ENCODE results near the gene NIPBL. TPM values are rescaled to one million over a fixed set of nuclear protein-coding genes. Genes with fewer than 3 reads are reported as not detected.
"Not testable (repeated sequence)": the region's sequence is repeated elsewhere in the genome, so short reads cannot be mapped to it uniquely, and the experiment has no call there.

Gene NIPBL, protein sequence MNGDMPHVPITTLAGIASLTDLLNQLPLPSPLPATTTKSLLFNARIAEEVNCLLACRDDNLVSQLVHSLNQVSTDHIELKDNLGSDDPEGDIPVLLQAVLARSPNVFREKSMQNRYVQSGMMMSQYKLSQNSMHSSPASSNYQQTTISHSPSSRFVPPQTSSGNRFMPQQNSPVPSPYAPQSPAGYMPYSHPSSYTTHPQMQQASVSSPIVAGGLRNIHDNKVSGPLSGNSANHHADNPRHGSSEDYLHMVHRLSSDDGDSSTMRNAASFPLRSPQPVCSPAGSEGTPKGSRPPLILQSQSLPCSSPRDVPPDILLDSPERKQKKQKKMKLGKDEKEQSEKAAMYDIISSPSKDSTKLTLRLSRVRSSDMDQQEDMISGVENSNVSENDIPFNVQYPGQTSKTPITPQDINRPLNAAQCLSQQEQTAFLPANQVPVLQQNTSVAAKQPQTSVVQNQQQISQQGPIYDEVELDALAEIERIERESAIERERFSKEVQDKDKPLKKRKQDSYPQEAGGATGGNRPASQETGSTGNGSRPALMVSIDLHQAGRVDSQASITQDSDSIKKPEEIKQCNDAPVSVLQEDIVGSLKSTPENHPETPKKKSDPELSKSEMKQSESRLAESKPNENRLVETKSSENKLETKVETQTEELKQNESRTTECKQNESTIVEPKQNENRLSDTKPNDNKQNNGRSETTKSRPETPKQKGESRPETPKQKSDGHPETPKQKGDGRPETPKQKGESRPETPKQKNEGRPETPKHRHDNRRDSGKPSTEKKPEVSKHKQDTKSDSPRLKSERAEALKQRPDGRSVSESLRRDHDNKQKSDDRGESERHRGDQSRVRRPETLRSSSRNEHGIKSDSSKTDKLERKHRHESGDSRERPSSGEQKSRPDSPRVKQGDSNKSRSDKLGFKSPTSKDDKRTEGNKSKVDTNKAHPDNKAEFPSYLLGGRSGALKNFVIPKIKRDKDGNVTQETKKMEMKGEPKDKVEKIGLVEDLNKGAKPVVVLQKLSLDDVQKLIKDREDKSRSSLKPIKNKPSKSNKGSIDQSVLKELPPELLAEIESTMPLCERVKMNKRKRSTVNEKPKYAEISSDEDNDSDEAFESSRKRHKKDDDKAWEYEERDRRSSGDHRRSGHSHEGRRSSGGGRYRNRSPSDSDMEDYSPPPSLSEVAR (N-terminal part only)
- 51.7 TPM for polyA plus RNA-seq (2012; ENCODE audit: insufficient read depth, insufficient read length)

DNA sequence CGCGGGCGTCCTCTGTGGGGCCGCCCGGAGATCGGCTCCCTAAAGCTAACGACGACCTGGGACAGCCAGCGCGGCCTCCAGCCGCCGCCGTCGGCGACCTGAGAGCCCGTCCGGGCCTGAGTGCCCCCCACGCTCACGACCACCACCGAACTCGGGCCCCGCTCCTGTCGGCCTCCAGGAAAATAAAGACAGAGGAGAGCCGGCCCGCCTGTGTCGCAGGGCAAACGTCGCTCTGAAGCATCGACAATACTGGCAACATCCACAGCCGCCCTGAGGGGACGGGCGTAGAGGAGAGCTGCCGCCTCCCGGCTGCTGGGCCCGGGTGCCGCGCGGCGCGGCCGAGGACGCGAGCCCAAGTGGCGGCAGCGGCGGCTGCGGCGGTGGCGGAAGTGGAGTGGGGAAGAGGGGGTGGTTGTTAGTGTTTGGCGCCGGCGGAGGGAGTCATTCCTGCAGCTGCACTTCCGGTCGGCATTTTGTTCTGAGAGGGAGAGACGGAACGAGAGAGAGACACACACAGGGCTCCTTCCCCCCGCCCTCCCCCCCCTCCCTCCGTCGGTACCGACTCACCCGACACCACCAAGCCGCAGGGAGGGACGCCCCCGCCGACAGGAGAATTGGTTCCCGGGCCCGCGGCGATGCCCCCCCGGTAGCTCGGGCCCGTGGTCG lies at the start of gene NIPBL:
NIPBL (plus strand) TSS at position 471 of the 666 bp plus-strand sequence. CDS start 76,928 bp downstream, outside the sequence.
- H3K4me3 ChIP-seq (ENCODE audit: low read length) = peak within 1 kb of the TSS; percentile 76
- peak; percentile 93 for DNase-seq (ENCODE audit: low read depth, low spot score)

DNA sequence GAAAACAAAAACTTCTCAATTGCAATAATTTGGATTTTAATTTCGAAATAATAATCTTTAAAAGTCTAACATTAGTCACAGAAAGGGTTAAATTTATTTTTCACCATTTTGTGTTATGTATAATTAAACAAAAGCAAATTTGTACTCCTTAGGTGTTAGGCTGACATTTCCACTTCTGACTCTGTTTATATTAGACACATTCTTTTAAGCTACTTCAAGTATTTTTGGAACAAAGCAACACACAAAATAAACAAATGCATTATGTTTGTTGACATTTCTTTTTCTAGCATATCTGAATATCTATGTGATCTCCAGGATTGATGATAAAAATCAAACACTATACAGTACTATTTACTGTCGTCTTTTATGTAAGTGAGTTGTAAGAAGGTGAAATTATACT lies 44.3 kb upstream of the NIPBL start:
- no peak for DNase-seq (ENCODE audit: low read depth, low spot score)
- H3K4me3 ChIP-seq (ENCODE audit: low read length) = no peak overlapping the region

DNA sequence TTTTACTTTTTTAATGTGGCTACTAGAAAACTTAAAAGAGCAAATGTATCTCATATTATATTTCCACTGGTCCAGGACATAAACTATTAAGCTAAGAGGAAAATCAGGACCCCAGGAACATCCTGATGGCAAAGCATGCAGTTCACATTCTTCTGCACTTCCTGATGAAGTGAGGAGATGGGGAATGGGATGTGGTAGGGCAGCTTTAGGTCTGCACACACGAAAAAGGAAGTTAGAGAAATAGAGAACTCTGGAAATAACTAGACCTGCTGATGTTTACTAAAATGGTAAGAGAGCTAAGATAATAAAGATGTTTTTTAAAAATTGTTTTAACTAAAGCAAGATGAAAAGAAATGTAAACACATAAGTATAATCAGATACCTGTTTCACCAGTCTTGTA lies 39.7 kb upstream of the NIPBL start:
- DNase-seq (ENCODE audit: low read depth, low spot score) = no peak
- H3K4me3 ChIP-seq (ENCODE audit: low read length) = no peak overlapping the region

DNA sequence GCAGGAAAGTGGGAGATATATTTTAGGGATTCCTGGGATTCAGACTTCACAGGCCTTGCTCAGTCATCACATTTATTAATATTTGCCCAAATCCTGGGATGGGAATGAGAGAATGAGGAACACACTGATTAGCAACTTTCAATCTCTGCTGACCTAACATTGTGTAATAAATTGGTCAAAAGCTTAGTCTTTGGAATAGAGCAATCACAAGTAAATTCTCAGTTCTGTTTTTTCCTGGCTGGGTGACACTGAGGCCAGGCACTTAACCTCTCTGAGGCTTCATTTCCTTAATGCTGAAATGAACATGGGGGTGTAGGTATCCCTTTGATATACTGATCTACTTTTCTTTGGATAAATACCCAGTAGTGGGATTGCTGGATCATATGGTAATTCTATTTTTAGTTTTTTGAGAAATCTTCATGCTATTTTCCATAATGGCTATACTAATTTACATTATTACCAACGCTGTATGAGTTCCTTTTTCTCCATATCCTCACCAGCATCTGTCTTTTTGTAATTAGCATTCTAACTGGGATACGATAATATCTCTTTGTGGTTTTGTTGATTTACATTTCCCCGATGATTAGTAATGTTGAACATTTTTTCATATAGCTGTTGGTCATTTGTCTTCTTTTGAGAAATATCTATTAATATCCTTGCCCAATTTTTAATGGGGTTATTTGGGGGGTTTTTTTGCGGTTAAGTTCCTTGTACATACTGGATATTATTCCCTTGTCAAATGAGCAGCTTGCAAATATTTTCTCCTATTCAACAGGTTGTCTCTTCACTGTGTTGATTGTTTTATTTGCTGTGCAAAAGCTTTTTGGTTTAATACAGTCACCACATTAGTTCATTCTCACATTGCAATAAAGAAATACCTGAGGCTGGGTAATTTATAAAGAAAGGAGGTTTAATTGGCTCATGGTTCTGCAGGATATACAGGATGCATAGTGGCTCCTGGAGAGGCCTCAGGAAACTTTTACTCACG lies 36.8 kb upstream of the NIPBL start:
- no peak for DNase-seq (ENCODE audit: low read depth, low spot score)
- H3K4me3 ChIP-seq (ENCODE audit: low read length) = no peak overlapping the region

DNA sequence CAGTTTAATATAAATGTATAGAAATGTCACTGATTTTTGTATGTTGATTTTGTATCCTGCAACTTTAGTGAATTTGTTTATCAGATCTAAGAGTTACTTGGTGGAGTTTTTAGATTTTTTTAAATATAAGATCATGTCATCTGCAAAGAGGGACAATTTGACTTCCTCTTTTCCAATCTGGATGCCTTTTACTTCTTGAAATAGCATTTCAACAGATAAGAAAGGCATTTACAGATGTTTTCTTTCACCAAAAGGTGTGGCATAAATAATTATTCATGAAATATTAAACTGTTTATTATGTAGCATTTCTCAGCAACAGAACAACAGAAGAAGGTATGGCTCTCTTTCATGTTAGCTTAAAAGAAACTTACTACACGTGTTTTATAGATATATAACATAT lies 34.9 kb upstream of the NIPBL start:
- H3K4me3 ChIP-seq (ENCODE audit: low read length) = no peak overlapping the region

DNA sequence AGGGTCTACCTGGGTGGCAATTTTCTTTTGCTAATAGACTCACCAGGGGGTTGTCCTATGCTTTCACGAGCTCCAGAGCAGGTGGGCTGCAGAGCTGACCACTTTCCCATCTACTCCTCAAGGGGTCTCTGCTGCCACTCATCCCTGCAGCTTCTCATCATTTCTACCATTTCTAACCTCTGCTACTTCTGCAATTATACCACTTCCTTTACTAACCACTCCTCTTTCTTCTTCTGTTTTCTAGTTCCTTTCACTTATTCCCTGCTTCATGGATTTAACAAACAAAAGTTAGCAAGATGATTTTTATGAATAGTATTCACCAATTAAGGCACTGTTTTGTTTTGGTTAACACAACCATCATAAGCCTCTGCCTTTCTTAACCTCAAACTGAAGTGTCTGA lies 34.5 kb upstream of the NIPBL start:
- H3K4me3 ChIP-seq (ENCODE audit: low read length) = no peak overlapping the region
- peak; percentile 14 for DNase-seq (ENCODE audit: low read depth, low spot score)

More for the DNA sequence above, 34.9 kb upstream of the NIPBL start:
- no peak for DNase-seq (ENCODE audit: low read depth, low spot score)

DNA sequence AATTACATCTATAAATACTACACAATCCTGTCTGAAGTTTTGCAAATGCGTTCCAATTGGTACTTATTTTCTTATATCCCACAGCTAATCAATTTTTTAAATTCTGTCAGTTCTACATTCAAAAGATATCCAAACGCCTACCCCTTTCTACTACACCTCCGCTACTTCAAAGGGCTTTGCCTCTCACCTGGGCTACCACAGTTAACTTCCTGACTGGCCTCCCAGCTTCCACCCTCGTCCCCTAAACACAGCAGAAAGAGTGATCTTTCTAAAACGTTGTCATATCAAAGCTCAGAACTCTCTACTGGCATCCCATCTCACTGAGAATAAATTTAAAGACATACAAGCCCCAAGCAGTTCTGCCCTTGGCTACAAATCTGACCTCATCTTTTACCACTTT lies 32.3 kb upstream of the NIPBL start:
- no peak overlapping the region for H3K4me3 ChIP-seq (ENCODE audit: low read length)
- DNase-seq (ENCODE audit: low read depth, low spot score) = peak; percentile 16

DNA sequence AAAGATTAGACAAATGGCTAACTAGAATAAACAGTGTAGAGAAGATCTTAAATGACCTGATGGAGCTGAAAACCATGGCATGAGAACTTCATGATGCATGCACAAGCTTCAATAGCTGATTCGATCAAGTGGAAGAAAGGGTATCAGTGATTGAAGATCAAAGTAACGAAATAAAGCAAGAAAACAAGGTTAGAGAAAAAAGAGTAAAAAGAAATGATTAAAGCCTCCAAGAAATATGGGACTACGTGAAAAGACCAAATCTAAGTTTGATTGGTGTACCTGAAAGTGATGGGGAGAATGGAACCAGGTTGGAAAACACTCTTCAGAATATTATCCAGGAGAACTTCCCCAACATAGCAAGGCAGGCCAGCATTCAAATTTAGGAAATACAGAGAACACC lies 28.0 kb upstream of the NIPBL start:
- not testable (repeated sequence) for H3K4me3 ChIP-seq (ENCODE audit: low read length); DNase-seq (ENCODE audit: low read depth, low spot score)

DNA sequence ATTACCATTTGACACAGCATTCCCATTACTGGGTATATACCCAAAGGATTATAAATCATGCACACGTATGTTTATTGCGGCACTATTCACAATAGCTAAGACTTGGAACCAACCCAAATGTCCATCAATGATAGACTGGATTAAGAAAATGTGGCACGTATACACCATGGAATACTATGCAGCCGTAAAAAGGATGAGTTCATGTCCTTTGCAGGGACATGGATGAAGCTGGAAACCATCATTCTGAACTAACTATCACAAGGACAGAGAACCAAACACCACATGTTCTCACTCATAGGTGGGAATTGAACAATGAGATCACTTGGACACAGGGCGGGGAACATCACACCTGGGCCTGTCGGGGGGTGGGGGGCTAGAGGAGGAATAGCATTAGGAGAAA lies 23.7 kb upstream of the NIPBL start:
- H3K4me3 ChIP-seq (ENCODE audit: low read length) = not testable (repeated sequence)

DNA sequence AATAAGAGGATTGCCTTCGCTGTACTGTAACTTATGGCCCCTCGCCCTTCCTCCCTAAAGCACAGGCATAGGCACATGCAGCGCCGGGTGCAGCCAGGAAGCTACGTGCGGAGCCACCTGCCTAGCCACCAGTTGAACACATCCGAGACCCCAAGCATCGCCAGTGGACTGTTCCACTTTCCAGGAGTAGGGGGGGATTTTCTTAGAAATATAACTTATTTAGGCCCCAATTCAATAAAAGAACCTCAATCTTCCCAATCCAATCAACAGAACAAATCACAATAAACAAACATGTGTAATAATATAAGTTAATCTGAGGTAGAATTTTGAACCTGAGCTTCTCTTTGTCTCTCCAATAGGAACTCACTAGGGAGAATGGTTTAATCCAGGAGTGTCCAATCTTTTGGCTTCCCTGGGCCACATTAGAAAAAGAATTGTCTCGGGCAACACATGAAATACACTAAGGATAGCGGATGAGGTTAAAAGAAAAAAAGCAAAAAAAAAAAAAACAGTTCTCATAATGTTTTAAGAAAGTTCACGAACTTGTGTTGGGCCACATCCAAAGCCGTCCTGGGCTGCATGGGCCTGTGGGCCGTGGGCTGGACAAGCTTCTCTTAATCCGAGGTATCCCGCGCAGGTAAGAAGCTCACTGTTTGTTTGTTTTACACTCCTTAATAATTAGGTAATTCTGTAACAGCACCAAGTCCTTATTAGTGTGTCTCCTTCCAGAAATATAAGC lies 22.0 kb upstream of the NIPBL start:
- no peak for DNase-seq (ENCODE audit: low read depth, low spot score)
- H3K4me3 ChIP-seq (ENCODE audit: low read length) = no peak overlapping the region

More for the DNA sequence above, 23.7 kb upstream of the NIPBL start:
- not testable (repeated sequence) for DNase-seq (ENCODE audit: low read depth, low spot score)

DNA sequence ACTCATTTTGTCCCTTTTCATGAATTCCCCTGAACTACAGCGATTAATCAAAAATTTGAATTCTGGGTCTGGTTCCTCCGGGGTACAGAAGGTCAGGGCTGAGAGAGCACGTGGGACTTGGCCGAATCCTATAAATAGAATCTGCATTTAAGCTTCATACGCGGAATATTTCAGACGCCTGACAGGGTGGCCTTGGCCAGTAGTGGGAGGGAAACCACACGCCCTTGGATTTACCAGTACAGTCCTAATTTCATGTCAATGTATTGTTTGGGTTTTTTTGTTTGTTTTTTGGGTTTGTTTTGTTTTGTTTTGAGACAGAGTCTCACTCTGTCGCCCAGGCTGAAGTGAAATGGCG lies 21.5 kb upstream of the NIPBL start:
- no peak for DNase-seq (ENCODE audit: low read depth, low spot score)

DNA sequence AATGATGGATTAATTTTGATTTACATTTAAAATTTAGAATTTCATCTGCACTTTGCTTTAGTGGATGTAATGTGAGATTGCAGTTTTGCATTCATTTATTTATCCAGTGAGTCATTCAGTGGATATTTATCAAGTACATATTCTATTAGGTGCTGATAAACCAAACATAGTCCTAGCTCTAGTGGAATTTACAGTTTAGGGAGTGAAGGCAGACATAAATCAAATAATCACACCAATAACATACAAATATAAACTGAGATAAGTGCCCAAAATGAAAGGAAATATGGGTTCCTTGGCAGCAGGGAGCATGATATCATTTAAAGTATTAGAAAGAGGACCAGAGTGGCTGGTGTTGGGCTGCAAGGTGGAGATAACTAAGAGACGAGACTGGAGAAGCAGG lies 14.7 kb upstream of the NIPBL start:
- no peak for DNase-seq (ENCODE audit: low read depth, low spot score)
- H3K4me3 ChIP-seq (ENCODE audit: low read length) = no peak overlapping the region

More for the DNA sequence above, 21.5 kb upstream of the NIPBL start:
- no peak overlapping the region for H3K4me3 ChIP-seq (ENCODE audit: low read length)

DNA sequence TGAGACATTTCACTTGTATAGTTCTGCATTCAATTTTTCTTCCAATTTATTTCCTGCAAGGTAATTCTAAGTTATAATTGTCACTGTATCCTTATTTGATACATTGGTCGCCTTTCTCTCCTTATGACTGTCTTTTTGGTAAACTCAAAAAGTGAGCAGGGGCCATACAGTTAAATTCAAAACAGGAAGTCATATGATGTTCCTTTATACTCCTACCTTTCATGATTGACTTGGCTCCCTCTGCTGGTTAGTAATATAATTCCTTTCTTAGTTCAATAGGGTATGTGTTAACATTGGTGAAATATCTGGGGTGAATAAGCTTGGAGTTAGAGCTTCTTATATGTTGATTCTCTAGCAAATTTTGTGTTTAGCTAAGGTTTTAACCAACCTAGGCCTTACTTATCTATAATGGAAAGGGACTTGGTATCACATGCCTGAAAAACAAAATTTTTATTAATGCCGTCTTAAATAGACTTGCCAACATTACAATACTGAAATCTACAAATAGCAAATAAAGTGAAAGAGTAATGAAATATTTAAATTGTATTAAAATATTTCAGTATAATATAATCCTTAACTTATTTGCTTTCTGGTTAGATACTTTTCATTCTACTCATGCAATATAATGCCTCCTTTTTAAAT lies 6.0 kb upstream of the NIPBL start:
- peak; percentile 78 for DNase-seq (ENCODE audit: low read depth, low spot score)
- no peak overlapping the region for H3K4me3 ChIP-seq (ENCODE audit: low read length)

DNA sequence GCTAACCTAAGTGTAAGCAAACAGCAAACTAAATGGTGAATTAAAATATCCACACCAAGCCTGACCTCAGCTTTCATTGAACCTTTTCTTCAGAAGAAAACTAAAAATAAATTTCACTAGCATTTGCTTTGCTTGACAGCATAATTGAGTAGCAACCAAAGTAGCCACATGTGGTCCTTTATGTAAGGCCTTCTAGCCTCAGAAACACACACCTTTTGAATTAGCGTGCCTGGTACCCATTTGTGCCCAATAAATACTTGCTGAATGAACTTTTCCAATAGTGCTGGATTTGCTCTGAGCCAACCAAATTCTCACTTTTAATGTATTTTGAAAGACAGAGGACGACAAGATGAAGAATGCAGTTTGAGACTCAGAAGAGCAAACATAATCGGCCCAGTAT lies 2.1 kb upstream of the NIPBL start:
- DNase-seq (ENCODE audit: low read depth, low spot score) = no peak
- H3K4me3 ChIP-seq (ENCODE audit: low read length) = no peak overlapping the region; the same call in 1 of the 2 replicates

DNA sequence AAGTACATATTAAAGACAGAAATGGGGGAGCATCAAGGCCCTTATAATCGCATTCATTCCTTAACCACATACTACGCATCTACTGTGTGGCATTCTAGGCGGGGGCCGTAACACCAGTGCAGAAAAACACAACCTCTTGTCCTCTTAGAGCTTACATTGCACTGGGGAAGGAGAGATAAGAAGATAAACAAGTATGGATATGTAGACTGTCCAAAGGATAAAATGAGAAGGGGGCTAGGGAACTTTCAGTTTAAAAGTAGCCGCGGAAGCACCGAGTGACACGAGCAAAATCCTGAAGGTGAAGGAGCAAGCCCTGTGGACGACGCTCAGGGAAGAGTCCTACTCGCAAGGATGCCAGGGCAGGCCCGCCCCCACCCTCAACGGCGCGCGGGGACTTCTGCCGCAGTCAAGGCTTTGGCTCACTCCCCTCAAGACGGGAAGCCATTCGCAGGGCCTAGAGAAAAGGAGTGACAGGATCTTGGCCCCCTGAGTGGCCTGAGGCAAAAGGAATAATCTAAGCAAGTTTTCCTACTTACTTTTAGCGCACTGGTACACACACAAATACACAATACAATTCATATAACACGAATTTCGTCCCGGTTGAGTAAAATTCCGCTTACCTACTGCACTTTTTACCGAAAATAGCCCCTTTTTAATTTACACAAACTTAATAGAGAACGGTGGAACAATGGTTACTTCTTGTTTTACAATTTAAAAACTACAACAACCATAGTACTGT lies 1.3 kb upstream of the NIPBL start:
- H3K4me3 ChIP-seq (ENCODE audit: low read length) = peak overlapping the region; percentile 76
- DNase-seq (ENCODE audit: low read depth, low spot score) = no peak

DNA sequence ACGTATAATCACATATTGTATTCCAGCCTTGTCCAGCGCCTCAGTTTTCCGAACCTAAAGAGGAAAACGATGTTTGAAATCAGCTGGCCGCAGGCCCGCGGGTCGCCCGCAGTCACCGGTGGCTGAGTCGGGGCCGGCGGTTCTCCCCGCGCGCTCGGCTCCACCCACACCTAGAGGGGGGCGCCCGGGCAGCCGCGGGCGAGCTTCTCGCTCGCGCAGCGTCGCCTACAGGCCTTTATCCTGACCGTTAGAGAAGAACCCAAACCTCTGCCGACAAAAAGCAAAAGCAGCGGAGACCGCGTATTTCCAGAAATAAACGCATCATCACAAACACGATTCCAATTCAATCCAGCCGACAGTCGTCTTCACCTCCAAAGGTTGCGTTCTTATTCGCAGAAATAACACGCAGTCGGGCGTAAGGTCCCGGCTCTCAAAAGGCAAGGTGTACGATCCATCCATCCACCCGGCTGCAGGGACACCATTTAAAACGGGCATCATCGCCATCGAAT lies 725 bp upstream of the NIPBL start:
- H3K4me3 ChIP-seq (ENCODE audit: low read length) = peak overlapping the region; percentile 76
- DNase-seq (ENCODE audit: low read depth, low spot score) = peak; percentile 60

Measured in Jurkat, Clone E6-1 (cell line).